Hindlimb muscle (tissue), 1 donor: ENCODE results near the gene KIFC3. TPM values are rescaled to one million over a fixed set of nuclear protein-coding genes. Genes with fewer than 3 reads are reported as not detected.
"Not testable (repeated sequence)": the region's sequence is repeated elsewhere in the genome, so short reads cannot be mapped to it uniquely, and the experiment has no call there.

Experiments used
- DNase-seq: peaks from one replicate; pipeline ENCODE4 v3.0.0-alpha.2; 2013
- polyA plus RNA-seq: library from polyadenylated mRNA; unstranded; fragments of 120-200 nt; gene quantifications from one replicate; pipeline ENCODE4 v1.2.1, GENCODE V29; 2013; ENCODE audit not compliant: insufficient read length

Gene KIFC3
- polyA plus RNA-seq, 1 donor: 26.8 TPM

DNA sequence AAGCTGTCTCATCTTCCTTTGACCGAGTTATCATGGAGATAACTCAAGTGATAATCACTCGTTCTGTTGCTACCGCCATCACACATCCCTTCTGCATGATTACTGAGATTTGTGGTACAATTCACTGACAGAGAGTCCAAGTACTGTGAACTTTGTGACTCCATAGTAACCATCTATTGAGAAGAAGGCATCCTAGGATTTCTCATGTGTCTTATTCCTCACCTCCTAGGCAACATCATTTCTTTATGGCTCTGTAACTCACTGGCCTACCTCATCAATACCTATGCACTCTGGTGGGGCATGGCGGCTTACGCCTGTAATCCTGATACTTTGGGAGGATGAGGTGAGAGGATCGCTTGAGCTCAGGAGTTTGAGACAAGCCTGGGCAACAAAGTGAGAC lies 88.2 kb downstream of the KIFC3 start:
- no peak for DNase-seq

DNA sequence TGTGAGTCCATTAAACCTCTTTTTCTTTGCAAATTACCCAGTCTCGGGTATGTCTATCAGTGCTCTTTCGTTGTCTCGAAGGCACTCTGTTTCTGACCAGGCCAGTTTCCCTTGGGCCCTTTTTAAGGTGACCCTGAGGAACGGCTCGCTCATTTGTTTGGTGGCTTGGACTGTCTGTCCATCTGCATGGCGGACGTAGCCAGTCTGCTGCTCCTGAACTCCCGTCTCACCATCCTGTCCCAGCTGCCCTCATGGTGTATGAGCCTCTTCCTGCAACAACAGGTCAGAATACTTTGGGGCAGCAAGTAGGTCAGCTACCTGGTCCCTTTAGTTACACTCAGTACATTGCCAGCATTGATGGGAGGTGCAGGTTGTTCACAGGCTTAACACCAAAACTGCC lies 88.7 kb downstream of the KIFC3 start:
- no peak for DNase-seq

DNA sequence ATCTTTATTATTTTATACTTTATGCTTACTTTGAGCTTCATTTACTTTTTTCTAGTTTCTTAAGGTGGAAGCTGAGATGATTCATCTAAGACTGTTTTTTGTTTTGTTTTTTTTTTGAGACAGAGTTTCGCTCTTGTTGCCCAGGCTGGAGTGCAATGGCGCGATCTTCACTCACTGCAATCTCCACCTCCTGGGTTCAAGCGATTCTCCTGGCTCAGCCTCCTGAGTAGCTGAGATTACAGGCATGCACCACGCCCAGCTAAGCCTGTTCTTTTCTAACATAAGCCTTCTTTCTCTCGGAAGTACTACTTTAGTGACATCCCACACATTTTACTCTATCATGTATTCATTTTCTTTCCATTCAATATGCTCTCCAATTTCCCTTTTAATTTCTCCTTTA lies 89.7 kb downstream of the KIFC3 start:
- not testable (repeated sequence) for DNase-seq

DNA sequence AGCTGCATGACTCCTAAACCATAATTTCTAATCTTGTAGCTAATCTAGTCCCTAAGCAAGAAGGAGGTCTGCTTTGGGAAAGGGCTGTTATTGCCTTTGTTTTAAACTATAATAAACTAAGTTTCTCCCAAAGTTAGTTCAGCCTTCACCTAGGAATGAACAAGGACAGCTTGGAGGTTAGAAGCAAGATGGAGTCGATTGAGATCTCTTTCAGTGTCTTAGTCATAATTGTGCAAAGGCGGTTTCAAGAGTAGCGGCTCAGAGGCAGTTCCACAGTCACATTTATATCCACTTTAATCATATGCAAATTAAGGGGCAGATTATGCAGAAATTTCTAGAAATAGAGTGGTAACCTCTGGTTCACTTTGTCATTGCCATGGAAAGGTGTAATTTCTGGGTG lies 90.3 kb downstream of the KIFC3 start:
- no peak for DNase-seq

DNA sequence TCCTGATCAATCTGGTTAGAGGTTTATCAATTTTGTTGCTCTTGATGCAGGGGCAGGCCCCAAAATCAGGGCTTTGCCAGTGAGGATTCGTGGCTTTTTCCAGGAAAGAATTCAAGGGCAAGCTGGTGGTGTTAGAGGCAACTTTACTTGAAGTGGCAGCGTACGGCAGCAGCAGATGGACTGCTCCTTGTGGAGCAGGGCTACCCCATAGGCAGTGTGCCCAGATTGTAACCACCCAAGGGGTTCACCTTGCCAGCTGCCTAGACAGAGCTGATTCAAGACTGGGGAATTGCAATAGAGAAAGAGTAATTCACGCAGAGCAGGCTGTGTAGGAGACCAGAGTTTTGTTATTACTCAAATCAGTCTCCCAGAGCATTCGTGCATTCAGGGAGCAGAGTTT lies 90.9 kb downstream of the KIFC3 start:
- DNase-seq: no peak

DNA sequence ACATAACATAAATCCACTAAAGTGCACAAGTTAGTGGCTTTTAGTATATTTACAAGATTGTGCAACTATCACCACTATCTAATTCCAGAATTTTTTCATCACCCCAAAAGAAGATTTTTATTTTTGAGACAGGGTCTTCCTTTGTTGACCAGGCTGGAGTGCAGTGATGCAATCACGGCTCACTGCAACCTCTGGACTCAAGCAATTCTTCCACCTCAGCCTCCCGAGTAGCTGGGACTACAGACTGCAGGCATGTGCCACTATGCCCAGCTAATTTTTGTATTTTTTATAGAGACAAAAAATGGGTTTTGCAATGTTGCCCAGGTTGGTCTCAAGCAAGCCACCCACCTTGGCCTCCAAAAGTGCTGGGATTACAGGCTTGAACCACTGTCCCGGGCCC lies 92.6 kb downstream of the KIFC3 start:
- no peak for DNase-seq

Other genes starting within 250 kb of the KIFC3 start
- gene ADGRG1, start 173.9 kb downstream of the KIFC3 start, polyA plus RNA-seq: 7.4 TPM
- gene ADGRG3, start 134.2 kb downstream of the KIFC3 start, polyA plus RNA-seq: 0.12 TPM
- gene DRC7, start 107.7 kb downstream of the KIFC3 start, polyA plus RNA-seq: not detected
- 53.8 TPM for gene KATNB1, start 66.7 kb downstream of the KIFC3 start, polyA plus RNA-seq
- not detected for gene CNGB1, start 168.6 kb upstream of the KIFC3 start, polyA plus RNA-seq
- 8.0 TPM for gene ZNF319, start 198.2 kb upstream of the KIFC3 start, polyA plus RNA-seq
- gene USB1, start 198.9 kb upstream of the KIFC3 start, polyA plus RNA-seq: 15.7 TPM
- gene MMP15, start 223.3 kb upstream of the KIFC3 start, polyA plus RNA-seq: 29.5 TPM